PC-9 (cell line): Measurements from ENCODE around the gene GPBP1. TPM values are rescaled to one million over a fixed set of nuclear protein-coding genes. Genes with fewer than 3 reads are reported as not detected.
"Not testable (repeated sequence)": the region's sequence is repeated elsewhere in the genome, so short reads cannot be mapped to it uniquely, and the experiment has no call there.

Source experiments
- BruUV-seq: library from RNA; stranded (reverse); fragments of 400-500 nt; replicated peaks from 2 replicates; lab custom pipeline; 2021; lab: Mats Ljungman, UMichigan
- CTCF ChIA-PET: fragments of 300-600 bp; sonication (Branson Sonifier 250); formaldehyde crosslinking; loops from one replicate; lab custom pipeline; 2022; ENCODE audit warnings: antibody characterized with exemption; lab: Charles Lee
- POLR2A ChIA-PET: fragments of 300-600 bp; sonication (Branson Sonifier 250); formaldehyde crosslinking; loops from one replicate; lab custom pipeline; 2022; ENCODE audit warnings: antibody characterized with exemption; ENCODE audit not compliant: unreplicated experiment; lab: Charles Lee
- DNase-seq, 2 experiments: peaks; one replicate each; pipeline versions ENCODE4 v3.0.0 to v3.0.0-alpha.2; 2015 to 2022; ENCODE audit warnings: mixed read lengths in 1 of 2
- H2AFZ ChIP-seq: fragments of 200-600 bp; sonication (generic); 2 replicates; pipeline ENCODE4 v1.8.1; 2017; ENCODE audit warnings: antibody characterized with exemption
- H3F3A ChIP-seq: fragments of 200-600 bp; sonication (generic); 2 replicates; pipeline ENCODE4 v1.8.1; 2017; ENCODE audit warnings: antibody characterized with exemption, mild to moderate bottlenecking, low read depth; ENCODE audit not compliant: insufficient read depth
- H3K27ac ChIP-seq: fragments of 200-600 bp; sonication (generic); 2 replicates; pipeline ENCODE4 v1.6.1; 2016; ENCODE audit warnings: mixed run types
- H3K27me3 ChIP-seq: fragments of 200-600 bp; sonication (generic); 2 replicates; pipeline ENCODE4 v1.6.1; 2016; ENCODE audit warnings: low read depth, mixed run types; ENCODE audit not compliant: insufficient read depth
- H3K36me3 ChIP-seq: fragments of 200-600 bp; sonication (generic); 2 replicates; pipeline ENCODE4 v1.6.1; 2016; ENCODE audit warnings: low read depth, mixed run types
- H3K4me1 ChIP-seq: fragments of 200-600 bp; sonication (generic); replicated peaks from 2 replicates; pipeline ENCODE4 v1.6.1; 2016; ENCODE audit warnings: mixed run types; ENCODE audit not compliant: insufficient read depth
- H3K4me2 ChIP-seq: fragments of 200-600 bp; sonication (generic); 2 replicates; pipeline ENCODE4 v1.6.1; 2017; ENCODE audit warnings: mixed run types
- H3K4me3 ChIP-seq: fragments of 200-600 bp; sonication (generic); 2 replicates; pipeline ENCODE4 v1.6.1; 2016; ENCODE audit warnings: mixed run types
- H3K79me2 ChIP-seq: fragments of 200-600 bp; sonication (generic); 2 replicates; pipeline ENCODE4 v1.6.1; 2017; ENCODE audit warnings: low read depth, mixed run types
- H3K9me2 ChIP-seq: fragments of 200-600 bp; sonication (generic); 2 replicates; pipeline ENCODE4 v1.8.1; 2017; ENCODE audit warnings: mild to moderate bottlenecking; ENCODE audit not compliant: insufficient read depth
- H3K9me3 ChIP-seq: fragments of 200-600 bp; sonication (generic); 2 replicates; pipeline ENCODE4 v1.8.1; 2016; ENCODE audit warnings: low read depth; ENCODE audit not compliant: insufficient read depth
- H4K20me1 ChIP-seq: fragments of 200-600 bp; sonication (generic); 2 replicates; pipeline ENCODE4 v1.8.1; 2017; ENCODE audit not compliant: insufficient read depth
- CTCF ChIP-seq: fragments of 200-600 bp; sonication (generic); conservative IDR thresholded peaks from 2 replicates; pipeline ENCODE4 v1.6.1; 2017; ENCODE audit warnings: mixed run types, antibody characterized with exemption, mild to moderate bottlenecking, moderate library complexity
- EZH2 ChIP-seq: fragments of 200-600 bp; sonication (generic); IDR thresholded peaks from 2 replicates; pipeline ENCODE4 v1.8.0; 2017; ENCODE audit warnings: antibody characterized with exemption, low read depth
- intact Hi-C: fragments of 100-400 bp; cut with micrococcal nuclease; formaldehyde crosslinking; loops from one replicate; pipeline ENCODE4 v1.10.0; 2022; ENCODE audit not compliant: unreplicated experiment
- total RNA-seq: library from RNA; stranded (reverse); gene quantifications from 2 replicates; pipeline ENCODE4 v1.2.3, GENCODE V29; 2021

The GPBP1 gene
- total RNA-seq, 1 experiment from 2014 or later, result 75.0 TPM

- no TSS peak for BruUV-seq
- TF ChIP-seq CTCF (no peak), EZH2 (no peak)
- CTCF ChIA-PET, result interaction anchor here (0.7 kb wide), 1 partner anchor 50 kb away, joined by 4 read pairs; no protein-coding TSS in a partner anchor
Measured at GRCh38 chr5:57185313-57185712, 11.5 kb downstream of the GPBP1 start.

GRCh38 chr5:57186194-57186593 is 12.3 kb downstream of the GPBP1 start:
- Histone ChIP-seq H3K9me3 (no peaks in the 10 kb centered on the region), H3K4me3 (no peak overlapping the region), H3K27me3 (no peaks in the 10 kb centered on the region), H2AFZ (no peak overlapping the region), H3K27ac (no peak overlapping the region), H3F3A (peaks cover 16% of the 10 kb centered on the region; the same call in 1 of the 2 replicates), H3K9me2 (no peaks in the 10 kb centered on the region), H4K20me1 (peaks cover 97% of the 10 kb centered on the region), H3K4me2 (0 out of 2 replicates have a peak overlapping the region, but pooled peaks have one; percentile 17), H3K4me1 (0 out of 2 replicates have a peak, but pooled peaks cover 4% of the 10 kb centered on the region), H3K79me2 (peaks cover 100% of the 10 kb centered on the region), H3K36me3 (peaks cover 12% of the 10 kb centered on the region)
- intact Hi-C loops, result no loop called here
- CTCF ChIA-PET, result no interaction called here
- TF ChIP-seq EZH2 (no peak), CTCF (no peak)
- POLR2A ChIA-PET, result no interaction called here
- BruUV-seq, result no TSS peak
- no peak for DNase-seq

More at GRCh38 chr5:57185313-57185712, 11.5 kb downstream of the GPBP1 start:
- Histone ChIP-seq H3K36me3 (peaks cover 15% of the 10 kb centered on the region), H3K9me3 (no peaks in the 10 kb centered on the region), H3K4me3 (no peak overlapping the region), H3K9me2 (no peaks in the 10 kb centered on the region), H4K20me1 (peaks cover 99% of the 10 kb centered on the region), H3F3A (peaks cover 11% of the 10 kb centered on the region; the same call in 1 of the 2 replicates), H2AFZ (no peak overlapping the region), H3K27me3 (no peaks in the 10 kb centered on the region), H3K27ac (no peak overlapping the region), H3K79me2 (peaks cover 100% of the 10 kb centered on the region), H3K4me2 (no peak overlapping the region), H3K4me1 (peaks cover 9% of the 10 kb centered on the region; the same call in 1 of the 2 replicates)
- no peak for DNase-seq
- POLR2A ChIA-PET, result no interaction called here
- intact Hi-C loops, result no loop called here

GRCh38 chr5:57187977-57188376 is 14.1 kb downstream of the GPBP1 start:
- H3K27me3 ChIP-seq, POLR2A ChIA-PET, H2AFZ ChIP-seq, BruUV-seq, intact Hi-C loops, H3K9me2 ChIP-seq, H3K4me1 ChIP-seq, H3K4me2 ChIP-seq, H3K9me3 ChIP-seq, H3K27ac ChIP-seq, H3K4me3 ChIP-seq, DNase-seq: not testable (repeated sequence)
- Histone ChIP-seq H3K79me2 (peaks cover 100% of the 10 kb centered on the region), H3F3A (peaks cover 21% of the 10 kb centered on the region; the same call in 1 of the 2 replicates), H4K20me1 (peaks cover 97% of the 10 kb centered on the region), H3K36me3 (peaks cover 12% of the 10 kb centered on the region)
- CTCF ChIA-PET, result interaction anchor here (0.6 kb wide), 1 partner anchor 920 kb away, joined by 3 read pairs; no protein-coding TSS in a partner anchor
